ENCODE results near the gene UNC119. TPM values are rescaled to one million over a fixed set of nuclear protein-coding genes. Genes with fewer than 3 reads are reported as not detected.
"Not testable (repeated sequence)": the region's sequence is repeated elsewhere in the genome, so short reads cannot be mapped to it uniquely, and the experiment has no call there.

The UNC119 gene
- 26.2 TPM for total RNA-seq (ENCODE audit: insufficient read depth, low replicate concordance)

DNA sequence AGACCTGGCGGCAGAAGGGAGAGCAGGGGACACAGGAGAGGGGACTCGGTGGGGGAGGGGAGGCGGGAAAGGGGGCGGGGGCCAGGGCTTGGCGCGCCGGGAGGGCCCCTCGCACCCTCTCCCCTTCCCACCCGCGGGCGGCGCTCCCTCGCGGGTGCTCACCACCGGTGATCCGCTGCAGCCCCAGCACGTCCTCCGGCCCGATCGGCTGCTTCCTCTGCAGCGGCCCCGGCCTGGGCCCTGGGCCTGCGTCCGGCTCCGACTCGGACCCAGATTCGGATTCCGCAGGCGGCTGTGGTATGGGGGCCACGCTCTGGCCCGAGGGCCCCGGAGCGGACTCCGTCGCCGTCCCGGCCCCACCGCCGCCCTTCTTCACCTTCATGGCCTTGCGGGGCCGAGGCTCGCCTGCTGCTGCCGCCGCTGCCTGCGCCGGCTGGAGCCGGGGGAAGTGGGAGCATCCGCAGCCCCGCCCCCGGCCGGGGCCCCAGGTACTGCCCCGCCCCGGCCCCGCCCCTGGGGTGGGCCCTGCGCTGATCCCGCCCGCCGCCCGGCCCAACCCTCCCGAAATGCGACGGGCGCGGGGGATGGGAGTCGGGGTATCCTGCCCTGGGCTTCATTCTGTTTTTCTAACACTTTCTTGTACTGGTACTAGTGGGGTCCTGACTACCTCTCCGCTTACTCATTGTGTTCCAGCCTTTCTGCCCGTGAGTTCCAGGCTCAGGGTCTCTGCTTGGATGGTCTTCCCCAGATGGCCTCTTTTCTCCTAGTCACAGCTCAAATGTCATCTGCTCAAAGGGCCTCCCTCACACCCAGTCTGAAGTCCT, at the start of gene UNC119:
Gene UNC119 (minus strand): TSS at position 449 of the 824 bp plus-strand sequence. CDS start 67 bp downstream, at position 382.
- DNase-seq (ENCODE audit: low spot score) = peak; percentile 85

DNA sequence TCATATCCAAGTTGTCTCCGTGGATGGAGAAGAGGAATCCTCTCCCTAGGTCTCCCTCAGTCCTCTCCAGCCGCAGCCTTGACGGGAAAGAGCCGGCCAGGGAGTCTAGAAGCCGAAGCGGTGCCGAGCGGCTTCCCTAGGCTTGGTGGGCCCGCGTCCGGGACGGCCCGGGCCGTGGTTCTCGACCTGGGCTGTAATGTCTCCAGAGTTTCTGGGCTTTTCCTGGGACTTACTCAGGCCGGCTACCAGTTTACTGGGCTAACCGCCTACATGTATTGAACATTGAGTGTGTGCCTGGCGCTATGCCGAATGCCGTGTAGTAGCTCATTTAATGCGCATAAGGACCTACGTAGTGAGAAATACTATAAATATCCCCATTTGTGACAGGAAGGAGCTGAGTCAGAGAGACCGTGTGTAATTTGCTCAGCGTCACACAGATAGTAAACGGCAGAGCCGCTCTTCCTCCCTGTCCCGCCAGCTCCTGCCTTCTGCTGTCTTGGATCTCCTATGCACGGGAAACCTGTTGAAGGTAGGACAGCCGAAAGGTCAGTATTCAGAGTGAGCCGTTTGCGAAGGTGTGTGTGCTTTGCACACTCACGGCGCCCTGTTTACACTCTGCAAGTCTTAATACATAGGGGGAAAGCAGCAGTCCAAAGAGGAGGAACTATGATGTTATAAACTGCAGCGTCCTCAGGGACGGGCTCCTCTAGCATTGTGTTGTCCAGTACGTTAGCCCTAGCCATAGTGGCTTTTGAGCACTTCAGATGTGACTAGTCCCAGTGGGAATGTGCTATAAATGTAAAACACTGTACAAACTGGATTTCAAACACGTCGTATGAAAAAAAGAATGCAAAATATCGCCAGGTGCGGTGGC, 47.1 kb upstream of the UNC119 start:
- DNase-seq (ENCODE audit: low spot score) = peak; percentile 66

DNA sequence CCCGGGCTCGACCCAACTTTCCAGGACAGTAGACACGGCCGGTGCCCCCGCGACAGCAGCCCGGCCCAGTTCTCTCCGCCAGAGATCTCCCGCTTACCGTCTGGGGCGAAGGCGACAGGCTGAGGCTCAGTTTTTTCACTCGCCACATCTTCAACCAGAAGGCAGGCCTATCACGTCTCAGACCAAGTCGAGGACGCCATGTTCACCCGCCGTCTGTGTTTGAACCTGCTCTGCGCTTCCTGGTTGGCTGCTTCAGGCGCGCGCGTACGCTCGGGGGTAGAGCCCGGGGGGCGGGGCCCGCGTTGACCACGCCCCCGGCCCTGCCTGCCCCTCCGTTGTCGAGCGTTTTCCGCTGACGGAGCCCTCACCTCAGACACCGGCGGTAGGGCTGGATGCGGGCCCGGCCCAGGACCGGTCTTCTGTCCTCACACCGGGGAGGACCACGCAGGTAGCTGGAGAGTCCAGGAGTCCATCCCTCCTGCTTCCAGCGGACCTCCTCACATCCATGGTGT, 46.4 kb upstream of the UNC119 start, which contains the start of gene SPAG5:
Gene SPAG5 (minus strand): TSS at position 227 of the 512 bp plus-strand sequence. CDS start 79 bp downstream, at position 148.
- DNase-seq (ENCODE audit: low spot score) = peak; percentile 95

DNA sequence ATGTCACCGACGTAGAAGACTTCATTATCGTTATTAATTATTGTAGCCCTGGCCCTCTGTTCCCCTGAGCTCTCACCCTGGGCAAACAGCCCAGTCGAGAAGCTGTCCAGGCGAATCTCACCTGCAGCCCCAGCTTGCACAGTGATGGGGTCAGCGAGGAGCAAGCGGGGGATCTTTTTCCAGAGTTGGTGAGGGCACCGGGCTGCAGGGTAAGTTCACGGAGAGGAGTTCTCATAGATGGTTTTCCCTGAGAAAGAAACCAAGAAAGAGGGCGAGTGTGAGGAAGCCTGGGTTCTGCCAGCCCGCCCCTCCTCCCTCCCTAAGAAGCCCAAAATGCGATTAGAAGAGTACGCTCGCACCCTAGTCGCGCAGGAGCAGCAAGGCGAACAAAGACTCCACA, 46.0 kb upstream of the UNC119 start:
- no peak for DNase-seq (ENCODE audit: low spot score)

DNA sequence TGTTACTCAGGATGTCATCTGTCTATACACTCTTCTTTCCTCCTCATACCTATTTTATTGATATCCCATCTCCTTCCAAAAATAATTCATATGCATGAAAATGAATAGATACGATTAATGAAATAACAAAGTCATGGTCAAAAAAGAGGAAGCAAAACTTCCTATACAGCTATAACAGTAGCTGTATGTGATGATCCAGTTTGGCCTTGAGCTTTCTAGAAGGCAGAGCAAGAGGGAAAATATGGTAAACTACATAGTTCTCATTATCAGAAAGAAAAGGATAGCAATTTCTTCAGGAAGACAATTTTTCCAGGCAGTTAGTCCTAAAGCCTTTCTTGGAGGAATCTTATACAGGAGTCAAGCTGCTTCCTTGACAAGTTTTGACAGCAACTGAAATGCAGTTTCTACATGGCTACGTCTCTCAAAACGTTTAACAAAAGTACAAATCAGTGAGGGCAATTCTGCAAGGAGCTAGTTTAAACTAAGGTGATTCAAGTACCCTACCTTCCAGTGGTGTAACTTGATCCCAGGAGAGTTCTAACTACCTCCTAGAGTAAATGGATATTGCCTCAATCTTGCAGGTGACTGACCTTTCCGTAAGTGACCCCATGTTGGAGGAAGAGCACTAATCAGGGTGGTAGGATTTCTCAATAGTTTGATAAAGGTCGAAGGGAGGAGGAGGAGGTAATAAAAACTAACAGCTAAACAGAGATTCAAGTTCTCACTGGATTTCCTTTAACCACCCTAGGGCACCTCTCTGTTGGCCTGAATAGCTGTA, 45.4 kb upstream of the UNC119 start:
- no peak for DNase-seq (ENCODE audit: low spot score)

DNA sequence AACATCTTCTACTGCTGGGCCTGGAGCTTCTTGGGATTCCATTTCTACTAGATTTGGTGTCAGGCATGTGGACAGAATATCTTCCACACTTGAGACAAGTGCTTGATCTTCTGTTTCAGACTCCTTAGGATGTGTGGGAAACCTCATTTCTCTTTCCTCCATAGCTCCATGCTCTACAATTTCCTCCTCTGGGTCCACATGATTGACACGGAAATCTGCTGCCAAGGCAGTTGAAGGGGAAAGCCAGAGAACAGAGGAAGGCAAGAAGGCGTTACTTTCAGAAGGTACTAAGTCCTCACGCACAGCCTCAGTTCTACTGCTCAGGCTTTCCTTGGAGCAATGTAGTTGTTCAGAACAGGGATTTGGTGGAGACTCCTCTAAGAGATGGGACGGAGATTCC, 39.8 kb upstream of the UNC119 start:
- no peak for DNase-seq (ENCODE audit: low spot score)

DNA sequence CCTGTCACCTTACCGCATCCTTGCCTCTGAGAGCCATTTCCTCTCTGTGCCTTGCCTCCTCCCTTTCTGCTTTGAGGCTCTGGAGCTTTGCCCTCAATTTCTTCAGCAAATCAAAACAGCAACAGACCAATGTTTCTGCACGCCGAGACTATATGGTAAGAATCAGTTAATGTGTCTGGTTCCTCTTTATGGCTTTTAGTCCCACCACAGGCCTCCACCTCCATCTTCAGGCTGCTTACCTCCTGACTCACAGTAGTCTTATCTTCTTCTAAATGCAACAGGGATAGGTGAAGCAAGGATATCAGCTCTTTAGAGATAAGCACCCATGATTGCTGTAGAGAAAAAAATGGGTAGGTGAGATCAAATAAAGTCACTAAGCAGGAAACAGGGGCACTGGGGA, 33.4 kb upstream of the UNC119 start:
- no peak for DNase-seq (ENCODE audit: low spot score)

DNA sequence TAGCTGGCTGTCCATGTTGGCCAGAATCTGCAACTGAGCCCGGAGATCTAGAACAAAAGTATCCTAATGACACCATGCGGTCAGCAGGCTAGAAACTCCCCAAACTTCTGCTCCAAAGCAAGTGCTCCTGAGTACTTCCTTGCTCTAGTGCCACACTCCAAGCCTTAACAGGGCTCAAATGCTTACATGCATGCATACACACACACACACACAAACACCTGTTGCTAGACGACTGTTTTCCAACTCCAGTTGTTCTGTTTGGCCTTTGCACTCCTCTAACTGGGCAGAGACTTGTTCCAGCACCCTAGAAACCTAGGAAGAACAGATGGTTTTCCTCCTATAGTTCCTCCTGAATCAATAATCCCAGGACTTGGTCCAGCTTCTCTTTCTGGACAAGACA, 32.0 kb upstream of the UNC119 start:
- DNase-seq (ENCODE audit: low spot score) = no peak

DNA sequence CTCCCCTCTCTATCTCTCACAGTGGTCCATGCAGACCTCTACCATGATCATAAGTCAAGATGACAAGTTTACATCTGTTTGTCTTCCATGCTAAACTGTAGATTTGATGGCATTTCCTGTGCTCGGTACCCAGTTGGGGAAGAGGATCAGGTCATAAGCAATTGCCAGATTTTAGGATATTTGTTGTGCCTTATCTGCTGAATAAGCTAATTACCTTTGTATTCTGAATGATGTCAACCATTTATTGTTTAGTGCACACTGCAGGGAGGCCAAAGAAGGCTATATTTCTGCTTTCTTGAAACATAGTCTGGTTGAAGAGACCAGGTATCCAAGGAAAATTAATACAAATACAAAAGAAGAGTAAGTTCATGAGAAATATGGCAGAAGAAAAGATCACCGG, 30.1 kb upstream of the UNC119 start:
- DNase-seq (ENCODE audit: low spot score) = no peak

DNA sequence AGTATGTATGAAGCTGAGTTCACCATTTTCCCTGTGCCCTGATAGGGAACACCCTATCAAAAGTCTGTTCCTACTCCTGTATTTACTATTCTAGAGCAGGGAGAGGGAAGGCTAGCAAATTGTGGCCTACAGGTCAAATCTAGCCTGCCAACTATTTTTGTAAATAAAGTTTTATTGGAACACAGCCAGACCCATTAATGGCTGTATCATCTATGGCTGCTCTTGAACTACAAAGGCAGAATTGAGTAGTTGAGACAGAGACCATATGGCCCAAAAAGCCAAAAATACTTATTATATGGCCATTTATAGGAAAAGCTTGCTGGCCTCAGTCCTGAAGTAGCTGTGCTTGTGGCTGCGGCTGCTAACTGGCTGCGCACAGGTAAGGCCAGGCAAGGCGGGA, 28.5 kb upstream of the UNC119 start:
- DNase-seq (ENCODE audit: low spot score) = no peak

DNA sequence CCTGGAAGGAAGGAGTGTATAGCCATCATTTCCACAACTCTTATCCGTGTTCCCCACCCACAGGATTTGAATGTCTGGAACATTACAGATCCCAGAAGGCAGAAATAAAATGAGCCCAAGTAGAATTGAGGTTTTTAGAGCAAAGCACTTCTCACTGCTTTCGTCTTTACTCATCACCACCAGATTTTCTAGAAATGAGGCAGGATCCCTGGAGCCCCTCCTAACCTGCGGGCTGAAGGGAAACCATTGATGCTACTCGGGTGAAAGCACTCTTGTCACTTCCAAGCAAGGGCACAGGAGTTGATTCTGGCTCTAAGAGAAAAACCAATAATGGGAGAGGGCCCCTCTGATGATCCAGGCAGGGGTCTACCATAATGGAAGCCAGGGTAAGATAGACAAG, 27.1 kb upstream of the UNC119 start:
- DNase-seq (ENCODE audit: low spot score) = no peak

DNA sequence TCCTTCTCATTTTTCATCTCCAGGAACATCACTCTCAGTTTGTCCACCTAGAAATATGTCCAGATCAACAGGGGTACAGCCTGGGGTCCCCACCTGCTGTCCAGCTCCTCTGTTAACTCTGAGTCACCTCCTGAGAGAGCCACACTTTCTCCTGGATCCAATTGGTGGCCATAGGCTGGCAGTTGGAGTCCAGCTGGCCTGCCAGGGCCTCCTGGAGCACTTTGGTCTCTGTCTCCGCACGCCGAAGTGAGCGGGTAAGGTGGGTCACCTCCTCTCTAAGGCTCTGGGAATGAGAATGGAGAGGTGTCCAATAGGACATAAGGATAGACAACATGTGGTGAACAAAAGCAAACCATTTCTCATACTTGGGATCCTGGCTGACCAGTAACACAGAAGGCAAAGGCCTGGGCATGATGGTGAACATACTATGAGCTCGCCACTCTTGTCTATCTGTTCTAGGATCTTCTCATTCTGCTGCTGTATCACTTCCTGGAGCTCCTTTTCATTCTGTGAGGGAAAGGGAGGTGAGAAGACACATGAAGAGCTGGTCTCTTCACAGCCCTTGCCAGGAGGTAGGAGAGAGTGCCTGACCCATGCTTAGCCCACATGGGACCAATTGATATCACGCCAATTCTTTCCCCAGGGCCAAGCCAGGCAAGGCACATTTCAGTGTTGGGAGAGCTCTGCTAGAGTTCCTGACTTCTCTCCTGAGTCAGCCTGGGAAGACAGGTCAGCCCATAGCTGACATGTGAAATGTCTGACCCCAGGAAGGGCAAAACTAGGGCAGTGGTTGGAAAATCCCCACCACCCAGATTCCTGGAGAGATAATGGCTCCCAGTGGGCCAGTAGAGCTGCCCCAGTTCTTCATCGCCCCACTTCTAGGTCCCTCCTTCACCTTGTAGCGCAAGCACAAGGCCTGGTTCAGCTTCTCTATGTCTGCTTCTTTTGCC, 26.1 kb upstream of the UNC119 start:
- no peak for DNase-seq (ENCODE audit: low spot score)

DNA sequence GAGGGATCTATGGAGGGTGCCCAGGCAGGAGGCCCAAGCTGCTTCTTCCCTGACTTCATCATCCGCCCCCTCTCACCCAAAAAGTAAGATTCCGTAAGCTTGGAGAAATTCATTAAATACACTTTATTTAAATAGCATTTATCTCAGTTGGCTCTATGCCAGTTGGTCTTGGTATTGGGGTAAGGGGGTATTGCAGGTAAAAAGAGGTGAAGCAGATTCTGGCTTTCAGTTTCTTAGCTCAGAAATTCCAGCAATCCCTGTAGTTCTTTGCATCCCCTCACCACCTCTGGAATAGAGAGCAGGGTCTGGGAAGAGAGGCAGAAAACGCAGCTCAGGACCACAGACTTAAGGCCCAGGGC, 25.0 kb upstream of the UNC119 start:
- DNase-seq (ENCODE audit: low spot score) = no peak

DNA sequence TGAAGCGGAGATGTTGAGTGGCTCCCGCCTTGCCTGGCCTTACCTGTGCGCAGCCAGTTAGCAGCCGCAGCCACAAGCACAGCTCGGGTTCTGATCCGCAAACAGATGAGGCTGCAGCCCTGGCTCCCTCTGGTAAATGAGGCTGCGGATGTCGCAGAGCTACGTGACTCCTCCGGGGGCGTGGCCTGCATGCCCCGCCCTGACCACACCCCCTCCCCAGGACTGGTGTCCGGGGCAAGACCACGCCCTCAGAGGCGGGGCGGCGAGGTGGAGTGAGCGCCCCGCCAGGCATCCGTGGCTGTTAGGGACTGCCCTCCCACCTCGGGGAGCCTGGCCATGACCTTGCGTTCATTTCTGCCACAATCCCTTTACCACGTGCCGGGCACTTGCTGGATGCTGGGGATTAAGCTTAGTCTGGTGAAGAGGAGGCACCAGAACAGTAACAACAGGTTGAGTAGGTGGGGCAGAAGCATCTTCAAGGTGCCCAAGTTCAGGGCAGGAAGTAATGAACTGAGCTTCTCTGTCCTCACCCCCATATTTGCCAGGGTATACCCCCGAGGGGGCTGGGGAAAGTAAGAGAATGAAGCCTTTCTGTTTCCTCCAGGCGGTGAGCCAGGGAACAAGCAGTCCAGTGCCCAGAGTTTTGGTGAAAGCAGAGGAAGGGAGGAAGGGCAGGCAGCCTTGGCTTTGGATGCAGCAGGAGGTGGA, 24.5 kb upstream of the UNC119 start, which contains the start of gene ALDOC:
Gene ALDOC (minus strand): TSS at position 138 of the 708 bp plus-strand sequence. CDS start 1,363 bp downstream, outside the sequence.
- DNase-seq (ENCODE audit: low spot score) = peak; percentile 91

DNA sequence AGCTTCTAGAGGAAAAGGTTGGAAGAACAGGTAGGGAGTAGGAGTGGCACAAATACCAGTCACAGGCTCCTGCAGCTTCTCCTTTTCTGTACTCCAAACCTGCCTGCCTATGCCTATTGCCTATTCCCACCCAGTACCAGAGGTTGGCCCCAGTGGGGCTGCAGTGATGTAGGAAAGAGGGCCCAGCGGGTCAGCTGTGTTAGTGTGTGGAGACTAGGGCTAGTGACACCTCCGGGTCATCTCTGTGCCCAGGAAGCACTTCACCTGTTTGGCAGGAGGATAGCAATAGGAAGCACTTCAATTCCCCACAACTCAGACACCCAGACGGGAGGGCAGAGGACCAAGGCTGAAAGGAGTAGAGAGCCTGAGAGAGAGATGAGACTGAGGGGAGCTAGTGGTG, 23.6 kb upstream of the UNC119 start:
- not testable (repeated sequence) for DNase-seq (ENCODE audit: low spot score)

DNA sequence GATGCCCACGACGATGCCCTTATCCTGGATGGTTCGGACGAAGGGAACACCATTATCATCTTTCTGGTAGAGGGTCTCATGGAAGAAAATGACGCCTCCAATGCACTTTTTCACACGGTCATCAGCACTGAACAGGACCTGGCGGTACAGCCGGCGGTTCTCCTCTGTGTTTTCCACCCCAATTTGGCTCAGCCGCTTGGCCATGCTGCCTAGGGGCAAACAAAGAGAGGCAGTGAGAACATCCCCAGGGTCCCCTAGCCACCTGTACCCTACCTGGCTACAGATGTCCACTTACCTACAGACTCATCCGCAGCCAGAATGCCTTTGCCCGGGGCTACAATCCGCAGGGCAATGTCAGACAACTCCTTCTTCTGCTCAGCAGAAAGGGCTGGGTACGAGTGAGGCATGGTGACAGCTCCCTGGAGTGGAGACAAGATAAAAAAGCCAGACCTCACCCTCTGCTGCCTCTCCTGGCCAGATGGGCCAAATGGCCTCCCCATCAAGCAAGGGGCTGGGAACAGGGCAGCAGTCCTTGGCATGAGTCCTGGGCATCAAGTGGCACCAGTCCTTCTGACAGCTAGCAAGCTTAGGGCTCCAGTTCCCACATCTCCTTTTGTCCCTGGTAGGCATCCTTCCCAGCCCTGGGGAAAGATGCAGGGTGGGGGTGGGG, 22.8 kb upstream of the UNC119 start:
- DNase-seq (ENCODE audit: low spot score) = no peak

DNA sequence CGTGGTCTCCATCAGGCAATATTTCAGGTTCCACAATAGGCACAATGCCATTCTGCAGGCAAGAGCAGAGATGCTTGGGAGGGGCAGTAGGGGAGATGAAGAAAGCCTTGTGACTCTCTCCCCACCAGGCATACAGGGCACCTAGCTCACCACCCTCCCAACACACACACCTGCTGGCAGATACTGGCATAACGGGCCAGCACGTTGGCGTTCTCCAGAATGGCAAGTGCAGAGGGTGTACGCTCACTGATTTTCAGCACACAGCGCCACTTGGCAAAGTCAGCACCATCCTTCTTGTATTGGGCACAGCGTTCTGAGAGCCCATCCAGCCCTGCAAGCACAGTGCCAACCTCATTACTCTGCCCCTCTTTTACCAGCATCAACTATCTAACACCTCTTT, 22.1 kb upstream of the UNC119 start:
- DNase-seq (ENCODE audit: low spot score) = no peak

DNA sequence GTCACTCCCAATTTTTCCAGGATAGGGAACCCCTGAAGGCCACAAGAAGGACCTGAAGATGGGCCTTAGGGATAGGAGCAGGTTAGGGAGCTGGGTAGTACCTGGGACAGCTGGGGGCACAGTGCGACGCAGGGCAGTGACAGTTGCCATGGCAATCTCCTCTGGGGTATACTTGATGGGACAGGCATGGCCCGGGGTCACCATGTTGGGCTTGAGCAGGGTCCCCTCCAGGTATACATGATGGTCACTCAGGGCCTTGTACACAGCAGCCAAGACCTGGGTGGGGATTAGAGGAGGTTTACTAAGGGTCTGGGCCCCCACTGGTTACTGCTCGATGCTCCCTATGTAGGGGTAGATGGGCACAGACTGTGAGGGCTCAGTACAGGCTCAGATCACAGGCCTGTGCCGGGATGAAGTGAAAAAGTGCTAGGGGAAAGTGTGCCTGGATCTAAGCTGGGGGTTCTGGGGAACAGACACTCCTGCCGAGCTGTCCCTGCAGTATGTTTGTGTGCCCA, 21.6 kb upstream of the UNC119 start:
- no peak for DNase-seq (ENCODE audit: low spot score)

DNA sequence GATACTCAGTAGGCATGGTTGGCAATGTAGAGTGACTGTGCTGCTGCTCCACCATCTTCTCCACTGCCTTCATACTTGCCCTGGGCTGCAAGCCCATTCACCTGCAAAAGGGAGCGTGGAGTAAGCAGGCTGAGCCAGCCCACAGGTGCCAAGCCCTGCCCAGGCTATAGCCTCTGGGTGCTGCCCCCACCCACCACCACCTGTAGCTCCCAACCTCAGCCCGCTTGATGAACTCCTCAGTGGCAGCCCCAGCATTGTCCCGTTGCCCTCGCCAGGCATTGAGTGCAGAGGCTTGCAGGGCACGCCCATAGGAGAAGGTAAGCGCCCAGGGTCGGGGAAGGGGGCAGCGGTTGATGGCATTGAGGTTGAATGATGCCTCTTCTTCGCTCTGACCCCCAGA, 21.1 kb upstream of the UNC119 start:
- no peak for DNase-seq (ENCODE audit: low spot score)
